Astrocyte (in vitro differentiated cells and primary cell): ENCODE results near the gene ARCN1. TPM values are rescaled to one million over a fixed set of nuclear protein-coding genes. Genes with fewer than 3 reads are reported as not detected.

Source experiments
- DNase-seq: peaks from one replicate; pipeline ENCODE4 v3.0.0-alpha.2; 2010; ENCODE audit warnings: low read depth
- FAIRE-seq: peaks from 2 replicates; lab custom pipeline; 2011; peaks lifted over from hg19 to GRCh38; lab: Jason Lieb, UNC
- H2AFZ ChIP-seq: 2 replicates; pipeline ENCODE4 v1.6.0; 2012; ENCODE audit warnings: low read depth, low read length, inconsistent platforms
- H3K27ac ChIP-seq: 2 replicates; pipeline ENCODE4 v1.5.1; 2011; ENCODE audit warnings: low read depth, low read length, inconsistent platforms
- H3K27me3 ChIP-seq: 2 replicates; pipeline ENCODE4 v1.6.0; 2011; ENCODE audit warnings: low read length, inconsistent platforms; ENCODE audit not compliant: insufficient read depth
- H3K36me3 ChIP-seq: 2 replicates; pipeline ENCODE4 v1.5.1; 2011; ENCODE audit warnings: low read length, inconsistent platforms; ENCODE audit not compliant: insufficient read depth
- H3K4me1 ChIP-seq: 2 replicates; pipeline ENCODE4 v1.5.1; 2011; ENCODE audit warnings: low read length, inconsistent platforms; ENCODE audit not compliant: insufficient read depth
- H3K4me2 ChIP-seq: 2 replicates; pipeline ENCODE4 v1.6.0; 2012; ENCODE audit warnings: low read length, inconsistent platforms
- H3K4me3 ChIP-seq: 2 replicates; pipeline ENCODE4 v1.5.1; 2011; ENCODE audit warnings: low read depth, mild to moderate bottlenecking, low read length, inconsistent platforms; ENCODE audit not compliant: insufficient read depth
- H3K79me2 ChIP-seq: 2 replicates; pipeline ENCODE4 v1.6.0; 2012; ENCODE audit warnings: mild to moderate bottlenecking, low read length, inconsistent platforms; ENCODE audit not compliant: insufficient read depth
- H3K9ac ChIP-seq: 2 replicates; pipeline ENCODE4 v1.6.0; 2012; ENCODE audit warnings: mild to moderate bottlenecking, low read length, inconsistent platforms
- H3K9me3 ChIP-seq: 2 replicates; pipeline ENCODE4 v1.5.1; 2012; ENCODE audit warnings: low read depth, mild to moderate bottlenecking, low read length, inconsistent platforms; ENCODE audit not compliant: insufficient read depth
- H4K20me1 ChIP-seq: 2 replicates; pipeline ENCODE4 v1.6.0; 2012; ENCODE audit warnings: low read length, inconsistent platforms; ENCODE audit not compliant: insufficient read depth
- H3K27ac Mint-ChIP-seq: one replicate; pipeline ENCODE4 v1.8.0; 2021; ENCODE audit warnings: mild to moderate bottlenecking, mixed read lengths; ENCODE audit not compliant: unreplicated experiment
- H3K27me3 Mint-ChIP-seq: one replicate; pipeline ENCODE4 v1.8.0; 2021; ENCODE audit warnings: low read depth, mixed read lengths; ENCODE audit not compliant: unreplicated experiment
- H3K36me3 Mint-ChIP-seq: one replicate; pipeline ENCODE4 v1.8.0; 2021; ENCODE audit warnings: low read depth, mixed read lengths; ENCODE audit not compliant: unreplicated experiment
- H3K4me1 Mint-ChIP-seq: one replicate; pipeline ENCODE4 v1.8.0; 2021; ENCODE audit warnings: low read depth, mixed read lengths; ENCODE audit not compliant: unreplicated experiment
- H3K4me3 Mint-ChIP-seq: one replicate; pipeline ENCODE4 v1.8.0; 2021; ENCODE audit warnings: mild to moderate bottlenecking, moderate library complexity, mixed read lengths; ENCODE audit not compliant: unreplicated experiment
- H3K9me3 Mint-ChIP-seq: one replicate; pipeline ENCODE4 v1.8.0; 2021; ENCODE audit warnings: mild to moderate bottlenecking, mixed read lengths; ENCODE audit not compliant: unreplicated experiment
- CTCF ChIP-seq: IDR thresholded peaks from 2 replicates; pipeline ENCODE4 v1.5.1; 2011; ENCODE audit warnings: low read depth, mild to moderate bottlenecking, inconsistent platforms, low read length, moderate library complexity; ENCODE audit not compliant: insufficient read depth
- EZH2 ChIP-seq: IDR thresholded peaks from 2 replicates; pipeline ENCODE4 v1.6.1; 2012; ENCODE audit warnings: mild to moderate bottlenecking, low read length, inconsistent platforms; ENCODE audit not compliant: insufficient read depth
- total RNA-seq: library from RNA; stranded (reverse); gene quantifications from 2 replicates; pipeline ENCODE4 v1.2.1, GENCODE V29; 2021

The ARCN1 gene
- total RNA-seq, 1 donor from 2014 or later, result 255 TPM

- Histone ChIP-seq H3K27me3 (no peaks in the 10 kb centered on the region), H3K79me2 (peaks cover 82% of the 10 kb centered on the region), H3K9me3 (no peaks in the 10 kb centered on the region), H3K36me3 (peaks cover 66% of the 10 kb centered on the region), H4K20me1 (peaks cover 96% of the 10 kb centered on the region), H3K4me3 (no peak overlapping the region), H3K9ac (no peak overlapping the region), H3K4me2 (no peak overlapping the region), H3K27ac (no peak overlapping the region), H2AFZ (no peak overlapping the region), H3K4me1 (peaks cover 6% of the 10 kb centered on the region)
- Mint-ChIP-seq H3K4me3 (no peak overlapping the region), H3K27ac (no peak overlapping the region), H3K9me3 (no peaks in the 10 kb centered on the region), H3K36me3 (peaks cover 29% of the 10 kb centered on the region), H3K27me3 (no peaks in the 10 kb centered on the region), H3K4me1 (peaks cover 15% of the 10 kb centered on the region)
- DNase-seq (no peak), FAIRE-seq (no peak)
- no peak for TF ChIP-seq EZH2
- TF ChIP-seq CTCF, result no peak
Observed at GRCh38 chr11:118639899-118640298, 67.7 kb downstream of the ARCN1 start.

- H3K4me1 ChIP-seq, result no peaks in the 10 kb centered on the region
Observed at GRCh38 chr11:118640332-118641154, 68.3 kb downstream of the ARCN1 start.

More at GRCh38 chr11:118640332-118641154, 68.3 kb downstream of the ARCN1 start:
- Histone ChIP-seq H3K79me2 (peaks cover 80% of the 10 kb centered on the region), H3K27ac (no peak overlapping the region), H2AFZ (no peak overlapping the region), H3K4me3 (no peak overlapping the region), H3K36me3 (peaks cover 64% of the 10 kb centered on the region), H3K27me3 (no peaks in the 10 kb centered on the region), H3K4me2 (no peak overlapping the region), H4K20me1 (peaks cover 95% of the 10 kb centered on the region), H3K9me3 (no peaks in the 10 kb centered on the region), H3K9ac (no peak overlapping the region)
- TF ChIP-seq EZH2 (no peak), CTCF (no peak)
- peaks cover 29% of the 10 kb centered on the region for H3K36me3 Mint-ChIP-seq
- H3K9me3 Mint-ChIP-seq, result no peaks in the 10 kb centered on the region
- peaks cover 11% of the 10 kb centered on the region for H3K4me1 Mint-ChIP-seq
- no peak for DNase-seq
- no peak overlapping the region for H3K27ac Mint-ChIP-seq
- no peak for FAIRE-seq
- H3K27me3 Mint-ChIP-seq, result no peaks in the 10 kb centered on the region
- H3K4me3 Mint-ChIP-seq, result no peak overlapping the region
